Esophagus squamous epithelium (tissue), 5 donors: Measurements from ENCODE around the gene LRRC4. TPM values are rescaled to one million over a fixed set of nuclear protein-coding genes. Genes with fewer than 3 reads are reported as not detected.

Experiments used
- DNase-seq: peaks from one replicate; lab custom pipeline; 2025; lab: John Stamatoyannopoulos, UW
- H3K27ac ChIP-seq, 4 donors: fragments of 200-600 bp; sonication (generic); one replicate each; pipeline ENCODE4 v1.5.1; 2016 to 2019; ENCODE audit warnings: mild to moderate bottlenecking in 1 of 4
- H3K27me3 ChIP-seq, 4 donors: fragments of 200-600 bp; sonication (generic); 1 replicate in 3 of 4; 2 replicates in 1 of 4; pipeline versions ENCODE4 v1.5.1 to v1.6.0; 2017 to 2021; ENCODE audit warnings: antibody characterized with exemption in 1 of 4
- H3K36me3 ChIP-seq, 3 donors: fragments of 200-600 bp; sonication (generic); one replicate each; pipeline ENCODE4 v1.5.1; 2016 to 2019
- H3K4me1 ChIP-seq, 3 donors: fragments of 200-600 bp; sonication (generic); one replicate each; pipeline ENCODE4 v1.5.1; 2017 to 2019
- H3K4me3 ChIP-seq, 4 donors: fragments of 200-600 bp; sonication (generic); 1 replicate in 3 of 4; 2 replicates in 1 of 4; pipeline ENCODE4 v1.5.1; 2016 to 2019; ENCODE audit warnings: mild to moderate bottlenecking in 2 of 4, moderate library complexity in 1 of 4
- H3K9me3 ChIP-seq, 3 donors: fragments of 200-600 bp; sonication (generic); one replicate each; pipeline ENCODE4 v1.5.1; 2016 to 2019
- CTCF ChIP-seq, 6 experiments: fragments of 450-650 bp in 4 of 6; fragments of 200-600 bp in 2 of 6; sonication (generic) in 2 of 6; IDR thresholded peaks; one replicate each; pipeline ENCODE4 v1.5.1; 2016 to 2019; ENCODE audit warnings: antibody characterized with exemption in 6 of 6, mild to moderate bottlenecking in 4 of 6, moderate library complexity in 4 of 6
- POLR2A ChIP-seq, 4 donors: fragments of 450-650 bp; IDR thresholded peaks; one replicate each; pipeline ENCODE4 v1.6.1; 2017; ENCODE audit warnings: antibody characterized with exemption in 4 of 4, mild to moderate bottlenecking in 4 of 4, moderate library complexity in 3 of 4
- WGBS, 2 donors: methylation state at CpG; one replicate each; pipeline ENCODE4 v1.1.5; 2018; 5-methylcytosine and 5-hydroxymethylcytosine counted together
- intact Hi-C: fragments of 100-400 bp; cut with DNase I; formaldehyde crosslinking; loops from one replicate; pipeline ENCODE4 v1.15.0; 2022
- total RNA-seq, 4 donors: library from RNA; depleted of rRNA; stranded (reverse); fragments of >200 nt; gene quantifications; one replicate each; pipeline ENCODE4 v1.1.0, GENCODE V29; 2016
- donor health status: DM: yes; HTN: yes; CAD: no.

LRRC4 gene
- total RNA-seq, 4 donors from 2014 or later: 2.9 to 11.1 (median 6.5) TPM

GRCh38 chr7:128005759-128006159 lies 25.5 kb downstream of the LRRC4 start:
- H3K4me3 ChIP-seq: no peak overlapping the region
- 82 to 93% methylated on average over 3 of the region's 3 CpGs for WGBS, 2 donors
- intact Hi-C loops: no loop called here
- no peaks in the 10 kb centered on the region for H3K9me3 ChIP-seq
- no peak overlapping the region for H3K27ac ChIP-seq
- peaks cover 0 to 22% (median 0%) of the 10 kb centered on the region in 3 donors for H3K36me3 ChIP-seq
- TF ChIP-seq POLR2A (IDR thresholded peaks at IDR 0.05) (no peak), CTCF (IDR thresholded peaks at IDR 0.05) (no peak)
- no peak for DNase-seq
- no peaks in the 10 kb centered on the region for H3K27me3 ChIP-seq
- peaks cover 0 to 2% (median under 1%) of the 10 kb centered on the region in 3 donors for H3K4me1 ChIP-seq

GRCh38 chr7:128005117-128005516 lies 26.1 kb downstream of the LRRC4 start:
- H3K4me3 ChIP-seq: no peak overlapping the region
- peaks cover 0 to 22% (median 0%) of the 10 kb centered on the region in 3 donors for H3K36me3 ChIP-seq
- no peak overlapping the region for H3K27ac ChIP-seq
- no peak for DNase-seq
- no peaks in the 10 kb centered on the region for H3K27me3 ChIP-seq
- intact Hi-C loops: no loop called here
- no peaks in the 10 kb centered on the region for H3K9me3 ChIP-seq
- TF ChIP-seq POLR2A (IDR thresholded peaks at IDR 0.05) (no peak), CTCF (IDR thresholded peaks at IDR 0.05) (no peak)
- H3K4me1 ChIP-seq: peaks cover 0 to 6% (median 0%) of the 10 kb centered on the region in 3 donors
- WGBS, 2 donors: 73 to 78% methylated on average over 7 of the region's 7 CpGs

- Histone ChIP-seq H3K27me3 (no peaks in the 10 kb centered on the region), H3K4me3 (no peak overlapping the region), H3K36me3 (peaks cover 0 to 22% (median 0%) of the 10 kb centered on the region in 3 donors), H3K27ac (no peak overlapping the region), H3K4me1 (peaks cover 0 to 6% (median 0%) of the 10 kb centered on the region in 3 donors), H3K9me3 (no peaks in the 10 kb centered on the region)
- intact Hi-C loops: no loop called here
- WGBS, 2 donors: 92% methylated on average over 6 of the region's 6 CpGs
- TF ChIP-seq POLR2A (IDR thresholded peaks at IDR 0.05) (no peak), CTCF (IDR thresholded peaks at IDR 0.05) (no peak)
- no peak for DNase-seq
Measured at GRCh38 chr7:128004623-128005022, 26.6 kb downstream of the LRRC4 start.

GRCh38 chr7:128003787-128004186 lies 27.4 kb downstream of the LRRC4 start:
- Histone ChIP-seq H3K9me3 (no peaks in the 10 kb centered on the region), H3K27ac (no peak overlapping the region), H3K4me1 (peaks cover 0 to 6% (median 0%) of the 10 kb centered on the region in 3 donors), H3K36me3 (peaks cover 0 to 22% (median 0%) of the 10 kb centered on the region in 3 donors), H3K27me3 (no peaks in the 10 kb centered on the region), H3K4me3 (no peak overlapping the region)
- TF ChIP-seq POLR2A (IDR thresholded peaks at IDR 0.05) (no peak), CTCF (IDR thresholded peaks at IDR 0.05) (no peak)
- WGBS, 2 donors: 51 to 67% methylated on average over 2 of the region's 2 CpGs
- intact Hi-C loops: no loop called here
- DNase-seq: no peak

GRCh38 chr7:128003167-128003566 lies 28.1 kb downstream of the LRRC4 start:
- no peak for TF ChIP-seq POLR2A (IDR thresholded peaks at IDR 0.05)
- TF ChIP-seq CTCF (IDR thresholded peaks at IDR 0.05): no peak
- no peaks in the 10 kb centered on the region for H3K27me3 ChIP-seq
- peaks cover 0 to 23% (median 0%) of the 10 kb centered on the region in 3 donors for H3K36me3 ChIP-seq
- H3K27ac ChIP-seq: no peak overlapping the region
- no peak for DNase-seq
- peaks cover 0 to 6% (median 0%) of the 10 kb centered on the region in 3 donors for H3K4me1 ChIP-seq
- no peaks in the 10 kb centered on the region for H3K9me3 ChIP-seq
- H3K4me3 ChIP-seq: no peak overlapping the region
- WGBS, 2 donors: 79 to 80% methylated on average over 3 of the region's 3 CpGs
- intact Hi-C loops: no loop called here
